Astrocyte (in vitro differentiated cells and primary cell): ENCODE measurements around the gene NRG2.

Source experiments
- CTCF ChIP-seq: IDR thresholded peaks from 2 replicates; pipeline ENCODE4 v1.5.1; 2011; ENCODE audit warnings: low read depth, mild to moderate bottlenecking, inconsistent platforms, low read length, moderate library complexity; ENCODE audit not compliant: insufficient read depth
- EZH2 ChIP-seq: IDR thresholded peaks from 2 replicates; pipeline ENCODE4 v1.6.1; 2012; ENCODE audit warnings: mild to moderate bottlenecking, low read length, inconsistent platforms; ENCODE audit not compliant: insufficient read depth

- TF ChIP-seq CTCF, result no peak
- no peak for TF ChIP-seq EZH2
These were observed 219.2 kb downstream of the NRG2 start for GRCh38 chr5:139823757-139824355.
